SK-N-SH treated with all-trans-retinoic acid at 6 μM for 48 hours (cell line): Measurements from ENCODE around the gene DCK.

Experiments
- ATAC-seq: fragments of 200-7000 bp; cut with Tn5 transposase; 3 replicates; pipeline ENCODE4 v1.9.1; 2020; ENCODE audit warnings: mild to moderate bottlenecking, moderate library complexity
- ARNTL ChIP-seq: fragments of 450-650 bp; formaldehyde crosslinking; IDR thresholded peaks from 2 replicates; pipeline ENCODE4 v1.5.0; 2020; ENCODE audit warnings: low read depth, mild to moderate bottlenecking, moderate library complexity, borderline replicate concordance
- CREB5 ChIP-seq: fragments of 250-450 bp; sonication (Bioruptor Pico); IDR thresholded peaks from 2 replicates; pipeline ENCODE4 v1.5.1; 2020; ENCODE audit warnings: low read depth, mild to moderate bottlenecking, moderate library complexity
- CSDC2 ChIP-seq: fragments of 250-450 bp; sonication (Bioruptor Pico); IDR thresholded peaks from 2 replicates; pipeline ENCODE4 v1.5.0; 2020; ENCODE audit warnings: mild to moderate bottlenecking, moderate library complexity
- CSRNP3 ChIP-seq: fragments of 250-450 bp; sonication (Bioruptor Pico); IDR thresholded peaks from 2 replicates; pipeline ENCODE4 v1.5.1; 2021; ENCODE audit warnings: mild to moderate bottlenecking, moderate library complexity
- ESRRG ChIP-seq: fragments of 250-450 bp; sonication (Bioruptor Pico); IDR thresholded peaks from 2 replicates; pipeline ENCODE4 v1.6.1; 2021; ENCODE audit warnings: mild to moderate bottlenecking
- GLIS3 ChIP-seq: fragments of 250-450 bp; sonication (Bioruptor Pico); IDR thresholded peaks from 2 replicates; pipeline ENCODE4 v1.5.0; 2020; ENCODE audit warnings: mild to moderate bottlenecking, moderate library complexity
- OSR1 ChIP-seq: fragments of 250-450 bp; sonication (Bioruptor Pico); IDR thresholded peaks from 2 replicates; pipeline ENCODE4 v1.8.0; 2022; ENCODE audit warnings: moderate library complexity, mild to moderate bottlenecking, inconsistent platforms
- PPARA ChIP-seq: fragments of 250-450 bp; sonication (Bioruptor Pico); IDR thresholded peaks from 2 replicates; pipeline ENCODE4 v1.5.0; 2020; ENCODE audit warnings: mild to moderate bottlenecking, borderline replicate concordance
- RARB ChIP-seq: fragments of 250-450 bp; sonication (Bioruptor Pico); IDR thresholded peaks from 2 replicates; pipeline ENCODE4 v1.8.0; 2021; ENCODE audit warnings: mild to moderate bottlenecking, moderate library complexity
- TCF4 ChIP-seq: fragments of 250-450 bp; sonication (Bioruptor Pico); IDR thresholded peaks from 2 replicates; pipeline ENCODE4 v1.8.0; 2021; ENCODE audit warnings: mild to moderate bottlenecking, moderate library complexity, borderline replicate concordance
- TOX ChIP-seq: fragments of 250-450 bp; sonication (Bioruptor Pico); IDR thresholded peaks from 2 replicates; pipeline ENCODE4 v1.8.0; 2021; ENCODE audit warnings: mild to moderate bottlenecking, moderate library complexity, borderline replicate concordance
- ZFP3 ChIP-seq: fragments of 250-450 bp; sonication (Bioruptor Pico); IDR thresholded peaks from 2 replicates; pipeline ENCODE4 v1.5.0; 2020; ENCODE audit warnings: mild to moderate bottlenecking, moderate library complexity
- ZFP30 ChIP-seq: fragments of 450-650 bp; formaldehyde crosslinking; IDR thresholded peaks from 2 replicates; pipeline ENCODE4 v1.5.0; 2022; ENCODE audit warnings: mild to moderate bottlenecking, moderate library complexity
- ZNF565 ChIP-seq: fragments of 450-650 bp; formaldehyde crosslinking; conservative IDR thresholded peaks from 2 replicates; pipeline ENCODE4 v1.5.0; 2020; ENCODE audit warnings: low read depth, mild to moderate bottlenecking, moderate library complexity
- ZNF70 ChIP-seq: fragments of 450-650 bp; formaldehyde crosslinking; IDR thresholded peaks from 2 replicates; pipeline ENCODE4 v1.5.0; 2020; ENCODE audit warnings: mild to moderate bottlenecking, moderate library complexity
- ZNF8 ChIP-seq: fragments of 450-650 bp; formaldehyde crosslinking; IDR thresholded peaks from 2 replicates; pipeline ENCODE4 v1.5.0; 2020; ENCODE audit warnings: mild to moderate bottlenecking, moderate library complexity
- TF ChIP-seq, protein P1 (sequence below): fragments of 250-450 bp; sonication (Bioruptor Pico); IDR thresholded peaks from 2 replicates; pipeline ENCODE4 v1.8.0; 2021; ENCODE audit warnings: low read depth, mild to moderate bottlenecking, moderate library complexity, borderline replicate concordance

The DCK gene

DNA sequence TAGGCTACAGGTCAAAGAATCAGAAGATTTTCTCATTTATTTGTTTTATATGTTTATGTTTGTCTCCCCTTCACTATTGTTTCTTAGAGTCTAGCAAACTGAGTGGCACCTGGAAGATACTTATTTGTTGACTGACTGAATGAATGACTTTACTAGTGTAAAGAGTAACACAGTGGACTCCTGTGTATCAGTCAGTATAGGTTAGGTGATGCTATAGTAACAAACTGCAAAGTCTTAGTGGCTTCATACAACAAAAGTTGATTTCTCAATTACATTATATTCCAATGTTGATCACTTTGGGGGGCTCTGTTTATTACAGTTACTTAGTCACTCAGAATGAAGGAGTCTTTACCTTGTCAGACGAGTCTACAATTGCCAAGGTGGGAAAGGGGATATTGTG, 76.6 kb downstream of the DCK start:
- TF ChIP-seq ESRRG (CRISPR knock-in tag) (no peak), GLIS3 (CRISPR knock-in tag) (no peak), CSRNP3 (CRISPR knock-in tag) (no peak), PPARA (no peak)

DNA sequence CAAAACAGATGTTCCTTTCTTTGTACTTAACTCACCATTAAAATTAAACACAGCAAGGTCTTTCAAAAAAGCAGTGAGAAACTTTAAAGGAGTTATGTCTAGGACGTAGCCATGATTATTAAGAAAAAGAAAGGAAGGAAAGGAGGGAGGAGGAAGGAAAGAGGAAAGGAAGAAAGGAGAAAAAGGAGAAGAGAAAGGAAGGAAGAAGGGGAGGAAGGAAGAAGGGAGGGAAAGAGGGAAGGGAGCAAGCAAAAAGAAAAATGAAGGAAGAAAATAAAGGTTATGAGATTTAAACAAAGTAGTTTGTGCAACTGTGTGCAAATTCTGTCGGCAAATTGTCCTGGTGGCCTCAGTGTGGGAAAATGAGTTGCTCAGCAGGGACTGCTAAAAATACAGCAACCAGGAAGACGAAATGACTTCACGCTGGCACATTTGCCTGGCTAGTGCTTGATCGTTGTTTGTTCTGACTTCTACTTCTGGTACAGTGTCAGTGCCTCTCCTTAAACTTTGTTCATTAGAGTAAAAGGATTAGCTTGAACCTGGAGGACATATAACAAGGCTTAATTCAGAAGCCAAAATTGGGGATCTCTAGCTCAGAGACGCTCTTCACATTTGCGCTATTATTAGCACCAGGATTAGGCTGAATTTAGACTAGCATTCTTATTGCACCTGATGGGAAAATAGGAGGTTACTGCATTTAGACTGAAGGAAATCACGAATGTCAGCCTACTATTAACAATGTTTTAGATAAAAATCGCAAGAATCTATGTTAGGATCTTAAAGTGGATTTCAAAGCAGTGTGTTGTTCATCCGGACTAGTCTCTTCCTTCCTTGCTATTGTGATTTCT, 81.2 kb downstream of the DCK start:
- ATAC-seq: peak; percentile 33; the same call in 1 of the 3 replicates
- TF ChIP-seq TOX (CRISPR knock-in tag): no peak
- no peak for TF ChIP-seq ZNF565 (CRISPR knock-in tag)
- no peak for TF ChIP-seq OSR1 (CRISPR knock-in tag)
- TF ChIP-seq, protein P1, sequence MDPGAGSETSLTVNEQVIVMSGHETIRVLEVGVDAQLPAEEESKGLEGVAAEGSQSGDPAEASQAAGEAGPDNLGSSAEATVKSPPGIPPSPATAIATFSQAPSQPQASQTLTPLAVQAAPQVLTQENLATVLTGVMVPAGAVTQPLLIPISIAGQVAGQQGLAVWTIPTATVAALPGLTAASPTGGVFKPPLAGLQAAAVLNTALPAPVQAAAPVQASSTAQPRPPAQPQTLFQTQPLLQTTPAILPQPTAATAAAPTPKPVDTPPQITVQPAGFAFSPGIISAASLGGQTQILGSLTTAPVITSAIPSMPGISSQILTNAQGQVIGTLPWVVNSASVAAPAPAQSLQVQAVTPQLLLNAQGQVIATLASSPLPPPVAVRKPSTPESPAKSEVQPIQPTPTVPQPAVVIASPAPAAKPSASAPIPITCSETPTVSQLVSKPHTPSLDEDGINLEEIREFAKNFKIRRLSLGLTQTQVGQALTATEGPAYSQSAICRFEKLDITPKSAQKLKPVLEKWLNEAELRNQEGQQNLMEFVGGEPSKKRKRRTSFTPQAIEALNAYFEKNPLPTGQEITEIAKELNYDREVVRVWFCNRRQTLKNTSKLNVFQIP (CRISPR knock-in tag): no peak
- no peak for TF ChIP-seq RARB
- no peak for TF ChIP-seq ZNF8 (CRISPR knock-in tag)
- TF ChIP-seq ZFP30: no peak
- no peak for TF ChIP-seq TCF4 (CRISPR knock-in tag)
- no peak for TF ChIP-seq ZFP3 (CRISPR knock-in tag)
- no peak for TF ChIP-seq CSDC2
- TF ChIP-seq ZNF70 (CRISPR knock-in tag): no peak
- TF ChIP-seq CSRNP3 (CRISPR knock-in tag): no peak
- TF ChIP-seq GLIS3 (CRISPR knock-in tag): no peak
- TF ChIP-seq ARNTL (CRISPR knock-in tag): no peak
- TF ChIP-seq CREB5 (CRISPR knock-in tag): no peak

More for the DNA sequence above, 76.6 kb downstream of the DCK start:
- no peak for ATAC-seq
